ENCODE results near the gene MIOS. TPM values are rescaled to one million over a fixed set of nuclear protein-coding genes. Genes with fewer than 3 reads are reported as not detected.

MIOS gene
- total RNA-seq, 1 experiment from 2014 or later, result 25.8 TPM

DNA sequence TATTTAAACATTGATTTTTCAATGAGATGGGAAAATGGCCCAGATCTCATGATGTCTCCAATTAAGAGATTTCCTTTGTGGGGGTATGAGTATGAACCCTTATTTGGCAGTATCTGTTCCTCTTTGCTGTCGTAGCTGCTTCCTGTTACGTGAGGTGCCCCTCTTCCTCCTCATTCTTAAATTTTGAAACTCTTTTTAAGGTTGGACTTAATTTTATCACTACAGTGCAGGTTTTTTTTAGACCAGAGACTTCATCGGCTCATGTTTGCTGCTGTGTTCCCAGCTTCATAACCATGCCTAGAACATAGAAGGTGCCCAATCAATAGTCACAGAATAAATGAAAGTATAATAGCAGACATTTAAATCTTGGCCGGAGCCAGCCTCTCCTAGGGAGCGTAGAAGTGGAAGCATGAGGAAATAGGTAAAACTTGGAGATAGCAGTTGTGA is 2.4 kb downstream of the MIOS start (continued):
- TF ChIP-seq FOSL1 (IDR thresholded peaks at IDR 0.05; ENCODE audit: low read depth), result no peak

DNA sequence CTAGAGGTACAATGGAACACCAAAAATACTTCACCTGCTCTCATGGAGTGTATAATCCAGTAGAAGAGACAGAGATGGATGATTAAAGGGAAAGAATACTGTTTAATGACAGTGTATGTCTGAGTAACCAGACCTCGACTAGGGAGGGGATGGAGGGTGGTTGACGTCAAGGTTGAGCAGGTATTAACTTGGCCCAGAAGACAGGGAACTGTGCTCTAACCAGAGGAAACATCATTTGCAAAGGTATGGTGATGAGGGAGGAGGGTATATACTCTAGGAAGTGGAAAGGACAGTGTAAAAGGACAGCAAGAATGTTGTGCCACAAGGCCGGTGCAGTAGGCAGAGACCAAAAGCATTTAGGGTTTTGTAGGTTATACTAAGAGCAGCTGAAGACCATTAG is 2.9 kb downstream of the MIOS start:
- Histone ChIP-seq H3K4me3 (replicated peaks in 1 of 2; ENCODE audit: low read depth in 1 of 2, low read length in 2 of 2) (no peak overlapping the region), H3K27ac (ENCODE audit: low read depth, low read length) (no peak overlapping the region), H3K27me3 (ENCODE audit: insufficient read depth, low read length) (no peaks in the 10 kb centered on the region), H3K79me2 (ENCODE audit: insufficient read depth, low read length) (peaks cover 73% of the 10 kb centered on the region), H3K4me2 (ENCODE audit: low read length) (no peak overlapping the region), H2AFZ (ENCODE audit: low read depth, low read length, poor library complexity, severe bottlenecking) (no peak overlapping the region), H3K4me1 (ENCODE audit: control insufficient read depth in 1 of 2, insufficient read depth in 2 of 2, low read length in 2 of 2) (peaks cover 16 to 28% of the 10 kb centered on the region in 2 experiments), H4K20me1 (ENCODE audit: insufficient read depth) (no peaks in the 10 kb centered on the region; the same call in 1 of the 2 replicates), H3K36me3 (ENCODE audit: control insufficient read depth in 1 of 2, insufficient read depth in 2 of 2, low read length in 2 of 2) (0 out of 4 replicates have a peak, but pooled peaks cover 0 to 9% of the 10 kb centered on the region in 2 experiments), H3K9me3 (ENCODE audit: control insufficient read depth in 1 of 2, insufficient read depth in 1 of 2, low read depth in 1 of 2, low read length in 2 of 2) (no peaks in the 10 kb centered on the region), H3K9ac (ENCODE audit: low read length) (no peak overlapping the region), H3K9me2 (ENCODE audit: insufficient read depth) (no peaks in the 10 kb centered on the region)
- intact Hi-C loops (cut with micrococcal nuclease), result no loop called here
- ChIA-PET RAD21 (ENCODE audit: low non-redundant PET in 1 of 2, low total read pairs in 2 of 2, uncharacterized antibody in 2 of 2, unreplicated experiment in 2 of 2) (no interaction called here), POLR2A (no interaction called here), CTCF (no interaction called here)
- no peak for DNase-seq (ENCODE audit: low read depth, low spot score)
- ATAC-seq, result no peak
- TF ChIP-seq SP1 (IDR thresholded peaks at IDR 0.05; ENCODE audit: low read depth) (no peak), TCF7L2 (IDR thresholded peaks at IDR 0.05; ENCODE audit: borderline replicate concordance, extremely low read depth, insufficient read depth, insufficient read length) (no peak), JUND (IDR thresholded peaks at IDR 0.05) (no peak), EZH2phosphoT487 (IDR thresholded peaks at IDR 0.05; ENCODE audit: borderline replicate concordance) (no peak), POLR2A (IDR thresholded peaks at IDR 0.05; ENCODE audit: borderline replicate concordance, extremely low read depth, insufficient read depth, insufficient read length) (no peak), RAD21 (IDR thresholded peaks at IDR 0.05; ENCODE audit: low read depth) (no peak), ZFX (IDR thresholded peaks at IDR 0.05) (no peak), POLR2AphosphoS5 (IDR thresholded peaks at IDR 0.05; ENCODE audit: low read depth, low read length) (no peak), ELF1 (IDR thresholded peaks at IDR 0.05; ENCODE audit: borderline replicate concordance, low read depth) (no peak), YY1 (IDR thresholded peaks at IDR 0.05; ENCODE audit: extremely low read depth, insufficient replicate concordance, low read depth, low read length) (no peak), SIN3A (IDR thresholded peaks at IDR 0.05; ENCODE audit: low read depth) (no peak), EGR1 (IDR thresholded peaks at IDR 0.05; ENCODE audit: low read depth) (no peak), FOSL1 (IDR thresholded peaks at IDR 0.05; ENCODE audit: low read depth) (no peak)
- TF ChIP-seq, protein P1, sequence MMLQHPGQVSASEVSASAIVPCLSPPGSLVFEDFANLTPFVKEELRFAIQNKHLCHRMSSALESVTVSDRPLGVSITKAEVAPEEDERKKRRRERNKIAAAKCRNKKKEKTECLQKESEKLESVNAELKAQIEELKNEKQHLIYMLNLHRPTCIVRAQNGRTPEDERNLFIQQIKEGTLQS (IDR thresholded peaks at IDR 0.05), result no peak
- TF ChIP-seq, protein P2, sequence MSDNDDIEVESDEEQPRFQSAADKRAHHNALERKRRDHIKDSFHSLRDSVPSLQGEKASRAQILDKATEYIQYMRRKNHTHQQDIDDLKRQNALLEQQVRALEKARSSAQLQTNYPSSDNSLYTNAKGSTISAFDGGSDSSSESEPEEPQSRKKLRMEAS (IDR thresholded peaks at IDR 0.05), result no peak
- TF ChIP-seq, protein P3, sequence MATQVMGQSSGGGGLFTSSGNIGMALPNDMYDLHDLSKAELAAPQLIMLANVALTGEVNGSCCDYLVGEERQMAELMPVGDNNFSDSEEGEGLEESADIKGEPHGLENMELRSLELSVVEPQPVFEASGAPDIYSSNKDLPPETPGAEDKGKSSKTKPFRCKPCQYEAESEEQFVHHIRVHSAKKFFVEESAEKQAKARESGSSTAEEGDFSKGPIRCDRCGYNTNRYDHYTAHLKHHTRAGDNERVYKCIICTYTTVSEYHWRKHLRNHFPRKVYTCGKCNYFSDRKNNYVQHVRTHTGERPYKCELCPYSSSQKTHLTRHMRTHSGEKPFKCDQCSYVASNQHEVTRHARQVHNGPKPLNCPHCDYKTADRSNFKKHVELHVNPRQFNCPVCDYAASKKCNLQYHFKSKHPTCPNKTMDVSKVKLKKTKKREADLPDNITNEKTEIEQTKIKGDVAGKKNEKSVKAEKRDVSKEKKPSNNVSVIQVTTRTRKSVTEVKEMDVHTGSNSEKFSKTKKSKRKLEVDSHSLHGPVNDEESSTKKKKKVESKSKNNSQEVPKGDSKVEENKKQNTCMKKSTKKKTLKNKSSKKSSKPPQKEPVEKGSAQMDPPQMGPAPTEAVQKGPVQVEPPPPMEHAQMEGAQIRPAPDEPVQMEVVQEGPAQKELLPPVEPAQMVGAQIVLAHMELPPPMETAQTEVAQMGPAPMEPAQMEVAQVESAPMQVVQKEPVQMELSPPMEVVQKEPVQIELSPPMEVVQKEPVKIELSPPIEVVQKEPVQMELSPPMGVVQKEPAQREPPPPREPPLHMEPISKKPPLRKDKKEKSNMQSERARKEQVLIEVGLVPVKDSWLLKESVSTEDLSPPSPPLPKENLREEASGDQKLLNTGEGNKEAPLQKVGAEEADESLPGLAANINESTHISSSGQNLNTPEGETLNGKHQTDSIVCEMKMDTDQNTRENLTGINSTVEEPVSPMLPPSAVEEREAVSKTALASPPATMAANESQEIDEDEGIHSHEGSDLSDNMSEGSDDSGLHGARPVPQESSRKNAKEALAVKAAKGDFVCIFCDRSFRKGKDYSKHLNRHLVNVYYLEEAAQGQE (IDR thresholded peaks at IDR 0.05; ENCODE audit: low read depth), result no peak
- TF ChIP-seq, protein P4, sequence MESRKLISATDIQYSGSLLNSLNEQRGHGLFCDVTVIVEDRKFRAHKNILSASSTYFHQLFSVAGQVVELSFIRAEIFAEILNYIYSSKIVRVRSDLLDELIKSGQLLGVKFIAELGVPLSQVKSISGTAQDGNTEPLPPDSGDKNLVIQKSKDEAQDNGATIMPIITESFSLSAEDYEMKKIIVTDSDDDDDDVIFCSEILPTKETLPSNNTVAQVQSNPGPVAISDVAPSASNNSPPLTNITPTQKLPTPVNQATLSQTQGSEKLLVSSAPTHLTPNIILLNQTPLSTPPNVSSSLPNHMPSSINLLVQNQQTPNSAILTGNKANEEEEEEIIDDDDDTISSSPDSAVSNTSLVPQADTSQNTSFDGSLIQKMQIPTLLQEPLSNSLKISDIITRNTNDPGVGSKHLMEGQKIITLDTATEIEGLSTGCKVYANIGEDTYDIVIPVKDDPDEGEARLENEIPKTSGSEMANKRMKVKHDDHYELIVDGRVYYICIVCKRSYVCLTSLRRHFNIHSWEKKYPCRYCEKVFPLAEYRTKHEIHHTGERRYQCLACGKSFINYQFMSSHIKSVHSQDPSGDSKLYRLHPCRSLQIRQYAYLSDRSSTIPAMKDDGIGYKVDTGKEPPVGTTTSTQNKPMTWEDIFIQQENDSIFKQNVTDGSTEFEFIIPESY (IDR thresholded peaks at IDR 0.05; ENCODE audit: extremely low read depth, insufficient replicate concordance, low read length), result no peak
- BruUV-seq (replicated peaks), result no TSS peak
